SJCRH30 (cell line): Measurements from ENCODE around the gene DNAJC27. TPM values are rescaled to one million over a fixed set of nuclear protein-coding genes. Genes with fewer than 3 reads are reported as not detected.

Source experiments
- DNase-seq, 2 experiments: peaks; one replicate each; pipeline ENCODE4 v3.0.0-alpha.2; 2015 to 2020
- H3K27ac ChIP-seq: fragments of 250-450 bp; sonication (Bioruptor Pico); 2 replicates; pipeline ENCODE4 v1.5.1; 2020; ENCODE audit warnings: mild to moderate bottlenecking, moderate library complexity
- H3K27me3 ChIP-seq: fragments of 250-450 bp; sonication (Bioruptor Pico); 2 replicates; pipeline ENCODE4 v1.5.1; 2020; ENCODE audit warnings: mild to moderate bottlenecking, moderate library complexity
- H3K36me3 ChIP-seq: fragments of 250-450 bp; sonication (Bioruptor Pico); 2 replicates; pipeline ENCODE4 v1.5.1; 2020; ENCODE audit warnings: mild to moderate bottlenecking, moderate library complexity
- H3K4me1 ChIP-seq: fragments of 250-450 bp; sonication (Bioruptor Pico); 2 replicates; pipeline ENCODE4 v1.5.1; 2020; ENCODE audit warnings: mild to moderate bottlenecking, moderate library complexity
- H3K4me3 ChIP-seq: fragments of 250-450 bp; sonication (Bioruptor Pico); 2 replicates; pipeline ENCODE4 v1.5.1; 2020; ENCODE audit warnings: mild to moderate bottlenecking, moderate library complexity
- H3K9me3 ChIP-seq: fragments of 250-450 bp; sonication (Bioruptor Pico); replicated peaks from 2 replicates; pipeline ENCODE4 v1.5.1; 2020; ENCODE audit warnings: mild to moderate bottlenecking, moderate library complexity
- total RNA-seq: library from RNA; depleted of rRNA; stranded (reverse); fragments of >200 nt; shearing (Covaris generic); gene quantifications from 2 replicates; pipeline ENCODE4 v1.2.3, GENCODE V29; 2014

DNAJC27 gene
- total RNA-seq, 1 experiment from 2014 or later = 9.2 TPM

GRCh38 chr2:24955232-24955631 lies 16.5 kb downstream of the DNAJC27 start:
- Histone ChIP-seq H3K36me3 (peaks cover 60% of the 10 kb centered on the region), H3K4me3 (no peak overlapping the region), H3K4me1 (no peaks in the 10 kb centered on the region)

GRCh38 chr2:24950102-24950501 lies 21.7 kb downstream of the DNAJC27 start:
- H3K27ac ChIP-seq = no peak overlapping the region
- H3K9me3 ChIP-seq = peaks cover 3% of the 10 kb centered on the region
- H3K27me3 ChIP-seq = no peaks in the 10 kb centered on the region
- H3K4me3 ChIP-seq = no peak overlapping the region
- peaks cover 35% of the 10 kb centered on the region for H3K36me3 ChIP-seq
- no peak for DNase-seq
- H3K4me1 ChIP-seq = no peaks in the 10 kb centered on the region

More at GRCh38 chr2:24955232-24955631, 16.5 kb downstream of the DNAJC27 start:
- Histone ChIP-seq H3K9me3 (peaks cover 9% of the 10 kb centered on the region), H3K27me3 (no peaks in the 10 kb centered on the region), H3K27ac (no peak overlapping the region)
- no peak for DNase-seq

DNA sequence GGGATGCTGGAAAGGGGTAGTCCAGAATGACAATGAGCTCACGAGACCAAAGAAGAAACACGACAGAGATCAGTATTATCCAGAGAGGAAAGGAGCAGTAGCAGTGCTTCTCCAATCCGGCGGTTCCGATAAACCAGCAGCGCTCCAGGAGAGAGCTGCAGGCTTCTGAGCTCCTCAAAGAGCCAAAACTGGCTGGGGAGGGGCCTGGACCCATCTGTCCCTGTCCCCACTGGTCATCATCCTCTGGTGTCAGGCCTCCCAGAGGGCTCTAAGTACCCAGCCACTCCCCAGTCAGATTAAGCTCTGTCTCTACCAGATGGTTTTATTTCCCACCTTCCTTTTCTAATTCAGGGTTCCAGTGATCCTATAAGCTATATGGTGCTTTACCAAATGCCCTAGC lies 23.2 kb downstream of the DNAJC27 start:
- no peak for DNase-seq
- Histone ChIP-seq H3K4me1 (no peaks in the 10 kb centered on the region), H3K27me3 (no peaks in the 10 kb centered on the region), H3K9me3 (no peaks in the 10 kb centered on the region), H3K4me3 (no peak overlapping the region), H3K36me3 (peaks cover 27% of the 10 kb centered on the region), H3K27ac (no peak overlapping the region)

GRCh38 chr2:24947561-24948157 lies 24.1 kb downstream of the DNAJC27 start:
- Histone ChIP-seq H3K9me3 (no peaks in the 10 kb centered on the region), H3K27ac (no peak overlapping the region), H3K27me3 (no peaks in the 10 kb centered on the region), H3K36me3 (peaks cover 21% of the 10 kb centered on the region), H3K4me1 (no peaks in the 10 kb centered on the region), H3K4me3 (no peak overlapping the region)
- no peak for DNase-seq

DNA sequence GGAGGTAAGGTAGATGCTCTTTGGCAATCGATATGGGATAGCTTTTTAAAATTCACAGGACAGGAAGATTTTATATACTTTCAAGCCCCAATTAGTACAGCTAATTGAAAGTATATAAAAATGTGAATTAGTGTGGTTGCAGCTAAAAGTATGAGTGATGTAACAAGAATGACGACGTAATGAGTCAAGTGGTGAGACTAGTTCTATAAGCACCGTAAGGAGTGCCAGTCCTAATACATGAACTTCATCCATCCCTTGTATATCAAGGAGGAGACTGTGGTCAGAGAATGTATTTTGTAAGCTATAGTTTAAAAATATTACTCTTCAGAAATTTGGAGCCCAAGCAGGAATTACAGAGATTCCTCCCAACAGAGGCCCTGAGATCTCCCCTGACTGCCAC lies 25.8 kb downstream of the DNAJC27 start:
- H3K4me3 ChIP-seq = no peak overlapping the region
- H3K27me3 ChIP-seq = no peaks in the 10 kb centered on the region
- no peaks in the 10 kb centered on the region for H3K4me1 ChIP-seq
- H3K36me3 ChIP-seq = peaks cover 23% of the 10 kb centered on the region; the same call in 1 of the 2 replicates
- DNase-seq = no peak
- H3K9me3 ChIP-seq = no peaks in the 10 kb centered on the region
- no peak overlapping the region for H3K27ac ChIP-seq

DNA sequence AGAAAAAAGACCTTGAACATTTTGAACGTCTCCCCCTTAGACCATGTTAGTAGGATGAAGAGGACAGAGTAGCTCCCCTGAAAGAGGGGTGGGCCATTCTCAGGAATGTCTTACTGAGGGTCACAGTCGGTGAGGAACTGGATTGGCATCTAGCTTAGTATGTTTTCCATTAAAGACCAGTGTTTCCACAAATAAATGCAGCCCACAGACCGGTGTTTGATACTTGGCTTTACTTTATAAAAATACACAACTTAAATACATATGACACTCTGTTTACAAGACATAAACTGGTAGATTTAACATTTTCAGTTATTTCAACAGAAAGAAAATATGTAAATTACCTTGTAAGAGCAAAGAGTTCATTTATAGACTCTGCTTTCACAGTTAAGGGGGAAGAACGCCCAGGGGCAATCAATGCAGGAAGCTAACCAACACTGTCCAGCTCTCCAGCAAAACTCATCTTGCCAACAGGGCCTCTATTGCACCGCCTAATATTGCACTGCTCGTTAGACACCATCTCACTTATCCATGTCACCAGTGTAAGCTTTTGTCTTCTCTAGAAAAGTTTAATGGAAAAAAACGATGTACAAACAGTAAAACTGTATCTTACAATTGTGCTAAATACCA lies 28.2 kb downstream of the DNAJC27 start:
- no peak for DNase-seq
- Histone ChIP-seq H3K4me1 (no peaks in the 10 kb centered on the region), H3K4me3 (no peak overlapping the region)

GRCh38 chr2:24939353-24939752 lies 32.4 kb downstream of the DNAJC27 start:
- H3K4me1 ChIP-seq = 0 out of 2 replicates have a peak, but pooled peaks cover 2% of the 10 kb centered on the region
- DNase-seq = no peak

More for the DNA sequence above, 28.2 kb downstream of the DNAJC27 start:
- Histone ChIP-seq H3K27ac (no peak overlapping the region), H3K27me3 (no peaks in the 10 kb centered on the region), H3K9me3 (no peaks in the 10 kb centered on the region), H3K36me3 (peaks cover 15% of the 10 kb centered on the region; the same call in 1 of the 2 replicates)

GRCh38 chr2:24937236-24937635 lies 34.5 kb downstream of the DNAJC27 start:
- Histone ChIP-seq H3K27ac (no peak overlapping the region), H3K4me1 (0 out of 2 replicates have a peak, but pooled peaks cover 2% of the 10 kb centered on the region), H3K9me3 (no peaks in the 10 kb centered on the region), H3K27me3 (no peaks in the 10 kb centered on the region), H3K36me3 (no peaks in the 10 kb centered on the region), H3K4me3 (no peak overlapping the region)
- DNase-seq = no peak

More at GRCh38 chr2:24939353-24939752, 32.4 kb downstream of the DNAJC27 start:
- H3K36me3 ChIP-seq = peaks cover 4% of the 10 kb centered on the region; the same call in 1 of the 2 replicates
- no peak overlapping the region for H3K27ac ChIP-seq
- no peaks in the 10 kb centered on the region for H3K9me3 ChIP-seq
- no peak overlapping the region for H3K4me3 ChIP-seq
- no peaks in the 10 kb centered on the region for H3K27me3 ChIP-seq

DNA sequence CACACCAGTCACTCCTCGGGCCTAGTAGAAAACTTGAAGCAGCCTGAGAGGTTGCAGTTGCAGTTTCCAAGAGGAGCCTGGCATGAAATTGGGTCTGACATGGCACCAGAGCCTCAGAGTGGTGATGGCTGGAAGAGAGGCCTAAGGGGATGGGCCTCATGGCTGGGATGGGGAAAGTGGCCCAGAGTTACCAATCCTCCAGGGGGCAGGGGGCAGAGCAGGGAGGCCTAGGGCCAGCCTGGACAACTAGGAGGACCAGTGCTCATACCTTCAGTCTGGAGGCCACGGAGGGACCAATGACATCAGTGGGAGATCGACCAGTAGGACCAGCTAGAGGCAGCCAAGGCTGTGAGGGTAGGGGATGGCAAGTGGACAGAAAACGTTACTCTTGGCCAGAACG lies 36.6 kb downstream of the DNAJC27 start:
- Histone ChIP-seq H3K4me3 (no peak overlapping the region), H3K9me3 (no peaks in the 10 kb centered on the region), H3K4me1 (0 out of 2 replicates have a peak, but pooled peaks cover 2% of the 10 kb centered on the region), H3K27me3 (no peaks in the 10 kb centered on the region), H3K27ac (no peak overlapping the region), H3K36me3 (no peaks in the 10 kb centered on the region)
- no peak for DNase-seq

- H3K4me1 ChIP-seq = 0 out of 2 replicates have a peak, but pooled peaks cover 1% of the 10 kb centered on the region
- no peaks in the 10 kb centered on the region for H3K9me3 ChIP-seq
- no peaks in the 10 kb centered on the region for H3K27me3 ChIP-seq
- no peak overlapping the region for H3K27ac ChIP-seq
- no peak for DNase-seq
- no peaks in the 10 kb centered on the region for H3K36me3 ChIP-seq
- no peak overlapping the region for H3K4me3 ChIP-seq
These were observed 39.0 kb downstream of the DNAJC27 start for GRCh38 chr2:24932715-24933114.

GRCh38 chr2:24930768-24931167 lies 41.0 kb downstream of the DNAJC27 start:
- peak in 1 of 2 experiments; percentile 41 for DNase-seq
- Histone ChIP-seq H3K9me3 (no peaks in the 10 kb centered on the region), H3K36me3 (no peaks in the 10 kb centered on the region), H3K27ac (no peak overlapping the region), H3K4me3 (no peak overlapping the region), H3K4me1 (no peaks in the 10 kb centered on the region), H3K27me3 (no peaks in the 10 kb centered on the region)

DNA sequence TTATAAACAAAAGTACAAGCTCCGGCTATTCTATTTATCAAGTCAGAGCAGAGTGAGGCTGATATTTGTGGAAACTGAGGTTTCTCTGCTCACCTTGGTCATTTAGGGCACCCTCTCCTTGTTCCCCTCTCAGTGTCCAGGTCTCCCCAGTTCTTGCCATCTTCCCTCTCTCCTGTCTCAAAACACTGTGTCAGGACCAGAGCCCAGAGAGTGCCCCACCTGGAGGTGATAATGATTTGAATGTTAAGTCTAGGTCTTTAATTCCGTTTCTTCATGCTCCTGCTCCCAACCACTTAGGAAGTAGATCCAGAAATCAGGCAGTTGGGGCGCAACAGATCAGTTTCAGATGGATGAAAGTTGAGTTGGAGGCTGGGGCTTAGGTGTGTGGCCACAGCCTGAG lies 42.5 kb downstream of the DNAJC27 start:
- H3K27ac ChIP-seq = no peak overlapping the region
- H3K4me3 ChIP-seq = no peak overlapping the region
- DNase-seq = no peak
- no peaks in the 10 kb centered on the region for H3K36me3 ChIP-seq
- H3K27me3 ChIP-seq = no peaks in the 10 kb centered on the region
- H3K9me3 ChIP-seq = no peaks in the 10 kb centered on the region
- H3K4me1 ChIP-seq = no peaks in the 10 kb centered on the region

- Histone ChIP-seq H3K36me3 (no peaks in the 10 kb centered on the region), H3K27me3 (no peaks in the 10 kb centered on the region), H3K27ac (no peak overlapping the region), H3K4me1 (no peaks in the 10 kb centered on the region), H3K4me3 (no peak overlapping the region), H3K9me3 (no peaks in the 10 kb centered on the region)
- no peak for DNase-seq
These were observed 43.7 kb downstream of the DNAJC27 start for GRCh38 chr2:24928036-24928435.

- Histone ChIP-seq H3K4me3 (peak overlapping the region; percentile 9; the same call in 1 of the 2 replicates), H3K27me3 (no peaks in the 10 kb centered on the region), H3K27ac (no peak overlapping the region; the same call in 1 of the 2 replicates), H3K36me3 (no peaks in the 10 kb centered on the region), H3K4me1 (no peaks in the 10 kb centered on the region), H3K9me3 (no peaks in the 10 kb centered on the region)
- DNase-seq = peak in 1 of 2 experiments; percentile 30
These were observed 45.0 kb downstream of the DNAJC27 start for GRCh38 chr2:24926602-24927252.

GRCh38 chr2:24926220-24926601 lies 45.5 kb downstream of the DNAJC27 start:
- no peaks in the 10 kb centered on the region for H3K4me1 ChIP-seq
- H3K27me3 ChIP-seq = no peaks in the 10 kb centered on the region
- no peaks in the 10 kb centered on the region for H3K9me3 ChIP-seq
- no peak for DNase-seq
- H3K27ac ChIP-seq = no peak overlapping the region
- no peak overlapping the region for H3K4me3 ChIP-seq
- no peaks in the 10 kb centered on the region for H3K36me3 ChIP-seq
